Activated CD4-positive, alpha-beta T cell treated with anti-CD3 and anti-CD28 coated beads, Interleukin-2, Interleukin-4, amounts not matched to agents 100 ng/mL and 50 ng/mL, durations not matched to agents 16 hours and 8 hours (primary cell): ENCODE results near the gene FAM187B.

ENCODE experiments used
- DNase-seq: peaks from one replicate; pipeline ENCODE4 v3.0.0-alpha.2; 2020; ENCODE audit warnings: low spot score

The FAM187B gene

DNA sequence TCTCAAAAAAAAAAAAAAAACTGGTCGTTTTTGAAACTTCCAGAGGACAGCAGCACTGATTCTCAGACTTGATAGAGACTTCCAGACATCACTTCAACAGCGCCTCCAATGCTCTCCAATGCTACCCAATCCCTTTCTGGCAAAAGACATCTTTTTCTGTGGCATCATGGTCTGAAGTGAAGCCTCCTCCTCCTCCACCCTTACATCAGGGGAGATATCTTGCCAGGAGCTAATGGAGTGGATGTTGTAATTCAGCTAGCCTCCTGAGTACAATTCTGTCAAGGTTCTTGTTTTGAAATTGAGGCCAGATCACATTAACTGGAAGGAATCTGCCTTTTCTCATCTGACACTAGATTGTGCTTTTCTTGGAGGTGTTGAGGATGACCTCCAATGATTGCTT, 49.8 kb downstream of the FAM187B start:
- no peak for DNase-seq

DNA sequence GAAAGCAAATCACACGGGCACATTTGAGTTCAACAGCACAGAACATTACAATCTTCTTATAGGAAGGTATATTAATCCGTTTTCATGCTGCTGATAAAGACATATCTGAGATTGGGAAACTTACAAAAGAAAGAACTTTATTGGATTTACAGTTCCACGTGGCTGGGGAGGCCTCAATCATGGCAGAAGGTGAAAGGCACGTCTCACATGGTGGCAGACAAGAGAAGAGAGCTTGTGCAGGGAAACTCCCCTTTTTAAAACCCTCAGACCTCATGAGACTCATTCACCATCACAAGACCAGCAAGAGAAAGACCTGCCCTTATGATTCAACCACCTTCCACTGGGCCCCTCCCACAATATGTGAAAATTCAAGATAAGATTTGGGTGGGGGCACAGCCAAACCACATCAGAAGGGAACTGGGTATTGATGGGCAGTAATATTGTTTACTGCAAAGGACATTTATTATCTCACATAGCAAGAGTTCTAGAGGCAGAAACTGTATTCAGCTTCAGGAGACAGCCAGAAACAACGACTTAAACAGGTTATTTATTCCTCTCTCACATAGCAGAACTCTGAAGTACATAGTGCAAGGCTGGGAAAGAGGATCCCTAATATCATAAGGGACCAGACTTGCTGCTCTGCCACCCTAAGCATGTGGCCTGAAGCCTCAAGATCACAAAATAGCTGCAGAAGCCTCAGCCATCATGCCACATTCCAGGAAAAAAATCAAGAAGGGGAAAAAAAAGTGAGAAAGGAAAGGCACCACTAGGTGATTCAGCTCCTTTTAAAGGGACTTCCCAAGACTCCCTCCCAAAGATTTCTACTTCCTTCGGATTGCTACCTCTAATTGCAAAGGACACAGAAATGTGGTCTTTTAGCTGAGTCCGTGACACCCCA, 50.9 kb downstream of the FAM187B start:
- DNase-seq, result no peak

GRCh38 chr19:35176181-35176570, 52.4 kb downstream of the FAM187B start:
- no peak for DNase-seq
